ENCODE results near the gene SHLD1.
A peak's percentile ranks its signal among the peaks of the same experiment; 100 is the strongest.
"Not testable (repeated sequence)": the region's sequence is repeated elsewhere in the genome, so short reads cannot be mapped to it uniquely, and the experiment has no call there.

SHLD1 gene

DNA sequence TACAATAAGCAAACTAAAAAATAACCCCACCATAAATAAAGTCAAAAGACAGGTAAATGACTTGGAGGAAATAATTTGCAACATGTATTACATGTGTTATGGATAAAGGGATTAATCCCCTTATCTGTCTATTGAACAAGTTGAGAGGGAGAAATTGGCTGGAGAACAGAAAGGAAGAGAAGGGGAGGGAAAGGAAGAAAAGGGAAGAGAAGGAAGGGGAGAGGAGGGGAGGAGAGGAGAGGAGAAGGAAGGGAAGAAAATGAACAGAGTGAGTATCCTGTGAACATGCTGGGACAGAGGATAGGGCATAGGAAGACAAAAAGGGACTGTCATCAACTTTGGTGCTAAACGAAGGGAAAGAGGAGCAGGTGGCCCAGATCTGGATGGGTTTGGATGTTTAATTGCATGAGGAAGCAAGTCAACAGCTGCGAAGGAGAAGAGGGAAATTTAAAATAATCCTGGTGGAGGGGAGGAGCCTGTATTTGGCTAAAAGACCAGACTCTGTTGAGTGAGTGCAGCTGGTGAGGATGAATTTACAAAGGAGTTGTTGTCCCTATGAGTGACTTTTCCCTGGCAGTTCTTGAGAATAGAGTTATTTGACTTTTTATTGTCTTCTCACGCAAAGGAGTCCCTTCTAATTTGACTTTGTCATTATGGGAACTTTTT, 14.2 kb upstream of the SHLD1 start:
- no peak for DNase-seq (ENCODE audit: low spot score)

DNA sequence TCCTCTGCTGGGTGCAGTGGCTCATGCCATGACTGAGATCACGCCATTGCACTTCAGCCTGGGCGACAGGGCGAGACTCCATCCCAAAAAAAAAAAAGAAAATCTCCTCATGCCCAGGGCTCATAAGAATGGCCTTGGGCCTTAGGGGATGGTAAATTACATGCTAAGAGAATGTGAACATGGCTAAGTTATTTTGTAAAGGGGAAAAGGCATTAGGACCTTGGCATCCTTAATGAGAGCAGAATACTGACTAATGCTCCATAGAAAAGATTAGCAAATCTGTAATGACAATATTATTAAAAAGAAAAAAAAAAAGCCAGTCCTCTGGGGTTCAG, 12.6 kb upstream of the SHLD1 start:
- no peak for DNase-seq (ENCODE audit: low spot score)

DNA sequence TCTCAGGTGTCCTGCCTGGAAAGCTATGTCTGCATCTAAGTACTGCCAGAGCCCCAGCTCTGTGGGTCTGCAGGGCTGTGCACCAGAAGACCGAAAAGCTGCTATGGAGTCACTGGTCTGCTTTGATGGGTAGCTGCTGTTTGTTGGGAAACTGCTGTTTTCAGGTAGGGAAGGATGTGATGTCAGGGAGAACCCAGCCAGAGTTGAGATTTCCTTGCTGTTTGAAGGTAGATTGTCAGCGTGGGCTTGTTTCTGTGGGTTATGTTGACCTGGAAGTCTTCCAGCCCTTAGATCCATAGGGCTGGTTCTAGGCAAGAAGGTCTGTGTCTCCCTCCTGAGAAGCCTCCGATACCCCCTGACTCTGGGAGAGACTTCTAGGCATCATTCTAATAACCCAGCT, 12.2 kb upstream of the SHLD1 start:
- DNase-seq (ENCODE audit: low spot score) = peak; percentile 9

DNA sequence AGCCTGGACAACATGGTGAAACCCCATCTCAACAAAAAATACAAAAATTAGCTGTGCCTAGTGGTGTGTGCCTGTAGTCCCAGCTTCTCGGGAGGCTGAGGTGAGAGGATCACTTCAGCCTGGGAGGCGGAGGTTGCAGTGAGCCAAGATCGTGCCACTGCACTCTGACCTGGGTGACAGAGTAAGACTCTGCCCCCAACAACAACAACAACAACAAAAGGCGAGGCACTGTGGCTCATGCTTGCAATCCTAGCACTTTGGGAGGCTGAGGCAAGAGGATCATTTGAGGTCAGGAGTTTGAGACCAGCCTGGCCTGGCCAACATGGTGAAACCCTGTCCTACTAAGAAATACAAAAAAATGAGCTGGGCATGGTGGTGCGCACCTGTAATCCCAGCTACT, 9.6 kb upstream of the SHLD1 start:
- DNase-seq (ENCODE audit: low spot score) = not testable (repeated sequence)

DNA sequence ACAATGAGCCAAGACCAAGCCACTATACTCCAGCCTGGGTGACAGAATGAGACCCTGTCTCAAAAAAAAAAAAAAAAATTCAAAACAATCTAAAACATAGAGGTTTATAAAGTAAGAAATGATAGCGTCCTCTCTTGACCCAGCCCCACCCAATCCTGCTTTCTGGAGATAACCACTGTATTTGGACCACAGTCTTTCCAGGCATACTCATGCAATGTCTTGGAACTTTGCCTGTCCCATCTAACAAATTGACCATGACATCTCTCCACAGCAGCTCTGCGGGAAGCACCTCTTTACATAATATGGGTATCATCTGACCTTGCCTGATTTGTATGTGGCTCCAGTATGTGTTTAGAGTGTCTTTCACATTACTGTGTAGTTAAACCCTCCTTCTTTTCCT, 9.1 kb upstream of the SHLD1 start:
- no peak for DNase-seq (ENCODE audit: low spot score)

DNA sequence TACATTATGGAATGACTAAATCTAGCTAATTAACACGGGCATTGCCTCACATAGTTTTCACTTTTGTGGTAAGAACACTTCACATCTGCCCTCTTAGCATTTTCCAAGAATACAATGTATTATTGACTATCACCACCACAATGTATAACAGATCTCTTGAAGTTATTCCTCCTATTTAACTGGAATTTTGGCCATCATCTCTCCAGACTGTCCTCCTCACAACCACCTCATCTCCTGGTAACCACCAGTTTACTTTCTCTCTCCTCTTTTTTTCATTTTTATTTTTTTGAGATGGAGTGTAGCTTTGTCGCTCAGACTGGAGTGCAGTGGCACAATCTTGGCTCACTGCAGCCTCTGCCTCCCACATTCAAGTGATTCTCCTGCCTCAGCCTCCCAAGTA, 8.2 kb upstream of the SHLD1 start:
- DNase-seq (ENCODE audit: low spot score) = no peak

DNA sequence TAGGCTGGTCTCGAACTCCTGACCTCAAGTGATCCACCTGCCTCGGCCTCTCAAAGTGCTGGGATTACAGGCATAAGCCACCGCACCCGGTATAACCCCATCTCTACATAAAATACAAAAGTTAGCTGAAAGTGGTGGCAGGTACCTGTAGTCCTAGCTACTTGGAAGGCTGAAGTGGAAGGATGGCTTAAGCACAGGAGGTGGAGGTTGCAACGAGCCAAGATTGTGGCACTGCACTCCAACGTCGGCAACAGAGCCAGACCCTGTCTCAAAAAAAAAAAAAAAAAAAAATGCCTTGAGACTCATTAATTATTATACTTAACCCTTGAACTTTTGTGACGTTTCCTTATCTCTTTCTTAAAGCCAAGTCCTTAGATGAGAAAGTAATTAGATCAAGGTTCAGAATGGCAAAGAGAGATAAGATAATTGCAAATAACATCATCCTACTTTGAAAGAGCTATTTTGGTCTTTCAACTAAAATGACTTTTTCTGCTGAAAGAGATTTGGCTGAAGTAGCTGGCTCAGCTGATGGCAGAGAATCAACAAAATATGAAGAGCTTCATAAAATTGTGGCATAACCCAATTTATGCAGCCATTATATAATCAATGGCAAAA, 4.7 kb upstream of the SHLD1 start:
- no peak for DNase-seq (ENCODE audit: low spot score)

DNA sequence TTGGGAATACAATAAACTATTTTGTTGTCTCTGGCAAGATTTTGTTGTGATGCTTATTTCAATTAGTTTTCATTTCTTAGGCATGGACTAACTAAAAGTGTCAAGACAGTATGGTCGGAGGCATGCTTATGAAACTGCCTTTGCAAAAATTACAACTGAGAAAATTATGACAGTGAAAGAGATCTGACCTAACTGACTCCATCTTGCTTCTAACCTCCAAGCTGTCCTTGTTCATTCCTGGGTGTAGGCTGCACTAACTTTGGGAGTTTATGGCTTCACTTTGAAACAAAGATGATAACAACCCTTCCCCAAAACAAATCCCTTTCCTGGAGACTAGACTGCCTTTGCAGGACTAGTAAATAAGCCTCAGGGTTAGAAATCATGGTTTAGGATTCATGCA, 4.1 kb upstream of the SHLD1 start:
- no peak for DNase-seq (ENCODE audit: low spot score)

DNA sequence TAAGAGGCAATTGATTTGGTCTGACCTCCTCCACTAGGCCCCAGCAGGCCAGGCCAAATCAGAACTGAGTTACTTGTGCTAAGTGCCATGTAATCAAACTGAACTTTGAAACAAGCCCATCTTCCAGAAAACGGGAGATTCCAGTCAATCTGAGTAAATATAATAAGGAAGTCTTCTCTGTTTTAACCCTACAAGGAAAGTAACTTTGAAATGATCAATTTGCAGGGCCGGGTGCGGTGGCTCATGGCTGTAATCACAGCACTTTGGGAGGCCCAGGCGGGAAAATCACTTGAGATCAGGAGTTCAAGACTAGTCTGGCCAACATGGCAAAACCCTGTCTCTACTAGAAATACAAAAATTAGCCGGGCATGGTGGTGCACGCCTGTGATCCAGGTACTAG, 2.0 kb upstream of the SHLD1 start:
- DNase-seq (ENCODE audit: low spot score) = no peak

DNA sequence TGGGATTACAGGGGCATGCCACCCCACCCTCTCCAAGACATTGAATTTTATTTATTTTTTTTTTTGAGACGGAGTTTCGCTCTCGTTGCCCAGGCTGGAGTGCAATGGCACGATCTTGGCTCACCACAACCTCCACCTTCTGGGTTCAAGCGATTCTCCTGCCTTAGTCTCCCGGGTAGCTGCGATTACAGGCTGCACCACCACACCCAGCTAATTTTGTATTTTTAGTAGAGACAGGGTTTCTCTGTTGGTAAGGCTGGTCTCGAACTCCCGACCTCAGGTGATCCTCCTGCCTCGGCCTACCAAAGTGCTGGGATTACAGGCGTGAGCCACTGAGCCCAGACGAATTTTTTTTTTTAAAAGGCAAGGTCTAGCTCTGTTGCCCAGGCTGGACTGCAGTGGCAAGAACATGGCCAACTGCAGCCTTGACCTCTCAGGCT, 669 bp upstream of the SHLD1 start:
- DNase-seq (ENCODE audit: low spot score) = not testable (repeated sequence)

DNA sequence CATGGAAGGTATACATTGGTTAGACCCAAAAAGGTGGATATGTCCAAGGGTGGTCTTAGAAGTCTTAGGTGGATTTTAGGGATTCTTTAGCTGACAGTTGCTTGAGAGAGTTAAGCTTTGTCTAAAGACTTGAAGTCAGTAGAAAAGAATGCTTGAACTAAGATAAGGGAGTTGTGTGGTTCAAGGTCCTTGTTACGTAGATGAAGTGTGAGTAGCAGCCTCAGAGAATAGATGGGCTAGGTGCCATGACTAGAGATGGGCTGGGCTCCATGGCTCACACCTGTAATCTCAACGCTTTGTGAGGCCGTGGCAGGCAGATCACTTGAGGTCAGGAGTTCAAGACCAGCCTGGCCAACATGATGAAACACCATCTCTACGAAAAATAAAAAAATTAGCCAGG, 1.7 kb downstream of the SHLD1 start:
- DNase-seq (ENCODE audit: low spot score) = no peak

DNA sequence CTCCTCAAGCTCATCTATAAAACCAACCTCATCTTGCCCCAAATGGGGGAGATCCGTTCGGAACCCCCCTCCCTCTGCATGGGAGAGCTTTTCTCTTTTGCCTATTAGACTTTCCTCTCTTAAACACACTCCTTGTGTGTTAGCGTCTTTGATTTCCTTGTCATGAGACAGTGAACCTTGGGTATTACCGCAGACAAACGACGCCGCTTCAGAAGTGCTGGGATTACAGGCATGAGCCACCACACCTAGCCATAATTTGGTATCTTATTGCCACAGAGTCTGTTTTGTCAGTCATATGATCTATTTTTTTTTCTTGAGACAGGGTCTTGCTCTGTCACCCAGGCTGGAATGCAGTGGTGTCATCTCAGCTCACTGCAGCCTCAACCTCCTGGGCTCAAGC, 3.6 kb downstream of the SHLD1 start:
- no peak for DNase-seq (ENCODE audit: low spot score)

DNA sequence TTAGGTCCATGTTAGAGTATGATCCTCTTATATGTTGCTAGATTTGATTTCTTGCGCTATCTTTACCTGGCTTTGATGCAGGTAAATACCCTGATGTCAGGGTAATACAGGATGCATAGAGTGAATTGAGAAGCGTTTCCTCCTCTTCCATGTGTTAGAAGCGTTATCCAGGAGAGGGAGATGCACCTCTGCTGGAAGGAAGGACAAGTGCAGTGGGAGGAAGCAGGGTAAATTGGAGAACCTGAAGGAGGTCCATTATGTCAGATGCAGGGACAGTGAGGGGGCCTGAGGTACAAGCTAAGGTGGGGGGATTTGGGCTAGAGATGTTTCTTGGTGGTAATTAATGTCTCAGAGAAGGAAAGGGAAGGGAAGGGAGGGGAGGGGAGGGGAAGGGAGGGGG, 7.7 kb downstream of the SHLD1 start:
- no peak for DNase-seq (ENCODE audit: low spot score)

DNA sequence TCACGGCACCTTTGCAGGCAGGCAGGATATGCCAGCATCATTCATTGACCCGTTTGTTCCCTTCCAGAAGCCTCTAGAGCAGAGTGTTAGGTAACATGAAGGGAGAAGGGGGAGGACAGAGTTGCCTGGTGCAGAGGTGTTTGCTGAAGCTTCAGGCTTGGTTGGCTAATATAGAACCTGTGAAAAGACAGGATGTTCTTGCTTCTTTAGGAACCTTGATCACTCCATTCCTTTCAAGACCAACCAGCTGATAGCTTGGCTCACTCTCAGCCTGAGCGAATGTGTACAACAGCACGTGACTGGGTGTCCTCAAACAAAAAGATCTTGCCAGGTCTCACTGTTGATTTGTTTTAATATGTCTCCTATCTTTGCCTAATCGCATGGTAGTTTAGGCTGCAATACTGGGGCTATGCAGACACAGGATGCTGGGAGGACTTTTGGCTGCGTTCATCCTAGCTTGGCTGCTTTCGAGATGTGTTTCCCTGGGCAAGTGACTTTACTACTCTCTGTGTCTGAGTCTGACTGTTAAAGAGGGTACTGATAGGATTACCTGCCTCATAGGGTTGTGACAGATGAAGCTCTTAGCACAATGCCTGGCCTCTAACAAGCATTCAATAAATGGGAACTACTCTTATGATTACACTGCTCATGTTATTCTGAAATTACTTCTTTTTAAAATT, 16.0 kb downstream of the SHLD1 start:
- DNase-seq (ENCODE audit: low spot score) = no peak

DNA sequence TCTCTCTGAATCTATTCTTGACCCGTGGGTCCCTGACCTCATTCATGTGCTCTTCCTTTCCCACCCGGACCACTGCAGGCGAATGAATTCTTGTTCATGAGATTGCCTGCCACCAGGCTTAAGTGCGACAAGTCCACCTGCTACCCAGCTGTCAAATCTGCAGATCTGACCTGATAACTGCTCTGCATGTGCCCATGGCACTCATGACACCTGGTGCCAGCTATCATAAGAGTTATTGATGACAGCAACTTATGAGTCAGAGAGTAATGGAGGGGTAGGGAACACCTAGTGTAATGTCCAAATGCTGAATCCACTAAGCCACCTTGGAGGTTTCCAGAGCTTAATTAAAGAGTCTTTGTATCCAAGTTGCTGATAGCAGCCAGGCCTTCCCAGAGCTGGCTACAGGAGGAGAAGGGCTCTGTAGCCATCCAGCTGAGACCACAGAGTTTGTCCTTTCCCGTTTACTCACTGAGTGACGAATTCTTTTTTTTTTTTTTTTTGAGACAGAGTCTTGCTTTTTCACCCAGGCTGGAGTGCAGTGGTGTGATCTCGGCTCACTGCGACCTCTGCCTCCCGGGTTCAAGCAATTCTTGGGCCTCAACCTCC, 17.4 kb downstream of the SHLD1 start:
- DNase-seq (ENCODE audit: low spot score) = no peak

DNA sequence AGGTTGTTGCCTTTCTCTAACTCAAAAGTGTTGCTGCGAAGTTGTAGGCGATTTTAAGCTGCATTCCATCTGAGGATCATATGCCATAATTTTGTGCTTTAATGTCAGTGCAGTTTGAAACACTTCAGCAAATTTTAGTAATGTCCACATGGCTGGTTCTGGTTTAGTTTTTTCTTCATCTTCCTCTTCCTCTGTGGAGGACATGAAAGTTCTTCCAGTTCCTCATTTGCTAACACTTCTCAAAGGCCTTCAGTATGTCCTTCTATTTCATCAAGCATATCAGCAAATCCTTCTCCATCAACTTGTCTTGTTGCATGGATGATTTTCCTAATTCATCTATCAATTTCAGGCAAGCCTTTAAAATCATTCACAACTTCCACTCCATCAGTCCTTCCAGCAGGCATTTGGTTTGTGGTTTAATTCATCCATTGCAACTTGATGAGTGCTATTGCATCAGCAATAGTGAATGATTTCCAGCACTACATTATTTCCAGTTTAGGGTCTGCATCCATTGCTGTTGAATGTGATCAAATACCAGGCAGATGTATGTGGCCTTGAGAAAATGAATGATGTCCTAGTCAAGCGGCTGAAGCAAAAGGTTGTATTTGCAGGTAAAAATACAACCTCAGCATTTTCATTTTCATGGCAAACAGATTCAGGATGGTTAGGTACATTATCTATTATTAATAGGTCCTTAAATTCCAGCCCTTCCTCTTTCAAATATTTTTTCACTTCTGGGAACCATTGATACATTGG, 20.2 kb downstream of the SHLD1 start:
- DNase-seq (ENCODE audit: low spot score) = no peak

DNA sequence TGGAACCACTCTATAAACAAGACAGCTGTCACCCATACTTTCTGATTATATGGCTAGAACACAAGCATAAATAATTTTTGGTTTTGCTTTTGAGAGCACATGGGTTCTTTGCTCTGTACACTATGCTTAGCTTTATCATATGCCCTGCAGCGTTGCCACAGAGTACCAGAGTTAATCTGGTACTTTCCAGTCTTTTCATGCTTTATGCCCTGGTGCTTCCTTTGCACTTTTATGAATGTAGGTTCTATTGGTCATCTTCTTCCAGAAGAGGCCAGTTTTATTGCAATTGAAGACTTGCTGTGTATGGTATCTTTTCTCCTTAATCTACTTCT, 20.8 kb downstream of the SHLD1 start:
- DNase-seq (ENCODE audit: low spot score) = no peak

DNA sequence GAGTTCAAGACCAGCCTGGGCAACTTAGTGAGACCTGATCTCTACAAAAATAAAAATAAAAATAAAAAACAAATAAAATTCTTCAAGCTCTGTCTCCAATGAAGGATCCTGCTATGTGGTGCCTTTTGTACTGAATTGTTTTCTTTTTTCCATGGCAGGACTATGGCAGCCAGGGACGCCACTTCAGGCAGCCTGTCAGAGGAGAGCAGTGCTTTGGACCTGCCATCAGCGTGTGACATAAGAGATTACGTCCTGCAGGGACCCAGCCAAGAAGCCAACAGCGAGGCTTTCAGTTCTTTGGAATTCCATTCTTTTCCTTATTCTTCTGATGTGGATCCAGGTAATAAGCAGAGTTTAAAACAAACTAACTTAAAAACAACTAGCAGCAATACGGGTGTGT, 22.5 kb downstream of the SHLD1 start:
- DNase-seq (ENCODE audit: low spot score) = no peak

DNA sequence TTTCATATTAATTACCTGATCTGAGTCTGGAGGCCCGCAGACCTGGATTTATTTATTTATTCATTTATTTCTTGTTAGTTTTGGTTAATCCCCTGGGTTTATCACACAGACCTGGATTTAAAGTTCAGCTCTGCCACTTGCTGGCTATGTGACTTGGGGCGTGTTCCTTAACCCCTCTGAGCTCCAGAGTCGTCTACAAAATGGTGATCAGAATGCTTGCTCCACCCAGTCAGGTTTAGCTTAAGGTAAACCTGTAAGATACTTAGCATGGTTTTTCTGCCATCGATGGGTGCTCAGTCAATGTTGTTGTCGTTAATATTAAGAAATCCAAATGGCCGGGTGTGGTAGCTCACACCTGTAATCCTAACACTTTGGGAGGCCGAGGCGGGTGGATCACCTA, 23.4 kb downstream of the SHLD1 start:
- no peak for DNase-seq (ENCODE audit: low spot score)

DNA sequence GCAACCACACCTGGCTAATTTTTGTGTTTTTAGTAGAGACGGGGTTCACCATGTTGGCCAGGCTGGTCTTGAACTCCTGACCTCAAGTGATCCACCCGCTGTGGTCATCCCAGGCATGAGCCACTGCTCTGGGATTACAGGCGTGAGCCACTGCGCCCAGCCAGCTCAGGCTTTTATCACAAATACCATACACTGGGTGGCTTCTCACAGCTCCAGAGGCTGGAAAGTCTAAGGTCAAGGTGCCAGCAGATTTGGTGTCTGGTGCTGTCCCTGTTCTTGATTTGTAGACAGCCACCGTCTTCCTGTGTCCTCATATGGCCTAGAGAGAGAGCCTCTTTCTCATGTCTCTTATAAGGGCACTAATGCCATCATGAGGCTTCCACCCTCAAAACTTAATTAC, 25.9 kb downstream of the SHLD1 start:
- DNase-seq (ENCODE audit: low spot score) = no peak

DNA sequence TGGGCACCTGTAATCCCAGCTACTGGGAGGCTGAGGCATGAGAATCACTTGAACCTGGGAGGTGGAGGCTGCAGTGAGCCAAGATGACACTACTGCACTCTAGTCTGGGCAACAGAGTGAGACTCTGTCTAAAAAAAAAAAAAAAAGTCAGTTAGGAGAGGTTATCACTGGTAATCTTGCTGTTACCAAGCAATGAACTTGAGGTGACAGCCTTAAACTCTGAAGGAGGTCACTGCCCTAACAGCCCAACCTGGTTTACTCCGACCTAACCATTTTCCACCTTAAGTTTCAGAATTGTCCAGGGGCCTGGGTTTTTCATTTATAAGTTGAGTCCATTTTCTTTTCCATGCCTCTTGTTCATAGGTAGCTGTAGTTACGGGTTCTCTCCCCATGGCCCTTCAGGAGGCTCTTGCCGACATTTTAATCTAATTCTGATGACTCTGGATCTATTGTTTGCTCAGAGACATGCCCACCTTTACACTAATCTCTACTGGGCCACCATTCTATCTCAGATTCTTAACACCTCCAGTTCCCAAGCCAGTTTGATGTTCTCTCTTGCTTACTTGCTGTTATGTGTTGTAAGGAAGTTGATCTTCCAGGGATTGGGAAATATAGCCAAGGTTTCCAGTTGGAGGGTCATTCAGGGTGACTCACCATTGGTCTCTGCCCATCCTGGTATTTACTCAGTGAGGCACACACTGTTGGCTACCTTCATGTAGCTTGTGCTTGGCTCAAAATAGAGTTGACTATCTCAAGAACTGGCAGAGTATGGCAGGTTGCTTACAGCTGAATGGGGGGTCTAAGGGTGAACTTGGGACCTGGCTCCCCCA, 29.1 kb downstream of the SHLD1 start:
- DNase-seq (ENCODE audit: low spot score) = no peak

DNA sequence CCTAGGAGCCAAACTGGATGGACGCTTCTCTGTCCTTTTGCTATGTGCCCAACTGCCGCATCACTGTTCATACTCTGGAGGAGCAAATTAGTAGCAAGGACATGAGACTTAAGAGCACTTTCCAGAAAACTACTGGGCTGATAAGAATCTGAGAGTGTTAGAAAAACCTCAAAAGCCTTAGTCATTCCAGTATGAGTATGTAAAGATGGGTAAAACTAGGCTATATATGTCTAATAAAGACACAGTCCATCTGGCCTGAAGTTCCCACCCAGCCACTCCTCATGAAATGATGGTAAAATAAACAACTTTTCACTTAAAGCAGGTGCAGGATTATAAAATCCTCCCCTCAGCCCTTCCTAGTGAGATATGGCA, 30.6 kb downstream of the SHLD1 start:
- DNase-seq (ENCODE audit: low spot score) = no peak

Measured in CD4-positive, alpha-beta T cell treated with Interleukin-6 at 100 ng/mL for 8 hours (primary cell).